ENCODE results near the gene TBR1.

The TBR1 gene

DNA sequence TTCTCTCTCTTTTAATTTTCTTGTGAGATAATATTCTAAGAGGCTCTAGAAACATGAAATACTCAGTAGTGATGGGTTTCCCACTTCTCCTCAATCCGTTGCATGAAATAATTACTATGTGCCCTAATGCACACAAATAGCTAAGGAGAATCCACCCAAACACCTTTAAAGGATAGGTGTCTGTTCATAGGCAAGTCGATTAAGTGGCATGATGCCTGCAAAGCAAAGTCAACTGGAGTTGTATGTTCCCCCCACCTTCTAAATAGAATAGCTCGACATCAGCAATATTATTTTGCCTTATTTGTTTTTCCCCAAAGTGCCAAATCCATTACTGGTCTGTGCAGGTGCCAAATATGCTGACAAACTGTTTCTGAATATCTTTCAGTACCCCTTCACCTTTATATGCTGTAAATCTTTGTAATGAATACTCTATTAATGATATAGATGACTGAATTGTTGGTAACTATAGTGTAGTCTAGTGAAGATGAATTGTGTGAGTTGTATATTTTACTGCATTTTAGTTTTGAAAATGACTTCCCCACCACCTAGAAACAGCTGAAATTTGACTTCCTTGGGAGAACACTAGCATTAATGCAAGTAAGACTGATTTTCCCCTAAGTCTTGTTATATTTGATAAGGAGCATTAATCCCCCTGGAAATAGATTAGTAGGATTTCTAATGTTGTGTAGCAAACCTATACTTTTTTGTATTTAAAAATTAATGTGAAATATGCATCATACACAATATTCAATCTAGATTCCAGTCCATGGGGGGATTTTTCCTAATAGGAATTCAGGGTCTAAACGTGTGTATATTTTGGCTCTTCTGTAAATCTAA, 9.0 kb downstream of the TBR1 start:
- H3K27me3 ChIP-seq (ENCODE audit: insufficient read depth, low read depth, severe bottlenecking) = no peaks in the 10 kb centered on the region

DNA sequence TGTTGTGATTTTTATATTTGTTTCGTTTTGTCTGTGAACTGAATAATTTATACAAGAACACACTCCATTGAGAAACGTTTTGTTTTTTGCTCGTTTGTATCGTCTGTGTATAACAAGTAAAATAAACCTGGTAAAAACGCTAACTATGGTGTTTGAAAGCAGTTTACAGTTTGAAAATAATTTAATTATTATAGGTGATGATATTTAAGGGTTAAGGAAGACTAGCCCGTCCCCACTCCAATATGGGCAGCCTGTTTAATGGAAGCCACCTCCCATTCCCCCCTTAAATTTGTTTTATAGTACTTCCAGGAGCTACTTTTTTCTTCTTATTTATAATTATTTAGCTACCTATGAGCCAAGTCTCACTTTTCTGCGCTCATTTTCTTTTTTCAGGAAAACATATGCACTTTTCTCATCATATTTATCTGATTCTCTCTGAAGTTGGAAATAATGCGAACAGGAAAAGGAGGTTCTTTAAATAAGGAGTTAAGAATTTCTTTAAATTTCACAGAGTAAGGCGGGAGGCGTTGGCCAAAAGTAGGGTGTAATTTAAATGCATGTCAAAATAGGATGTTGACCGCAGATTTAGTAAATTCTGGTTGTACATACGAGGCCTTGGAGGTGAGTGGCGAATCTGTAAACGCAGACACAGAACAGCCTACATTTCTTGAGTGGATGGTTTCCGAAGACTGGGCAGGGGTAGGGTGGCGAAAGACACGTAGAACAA, 9.8 kb downstream of the TBR1 start:
- no peak overlapping the region for H3K4me3 ChIP-seq (ENCODE audit: low read depth, low read length)
- no peak for DNase-seq
- H3K27me3 ChIP-seq (ENCODE audit: insufficient read depth, low read depth, severe bottlenecking) = no peaks in the 10 kb centered on the region
- H3K27ac ChIP-seq = no peak overlapping the region
- TF ChIP-seq, protein P1, sequence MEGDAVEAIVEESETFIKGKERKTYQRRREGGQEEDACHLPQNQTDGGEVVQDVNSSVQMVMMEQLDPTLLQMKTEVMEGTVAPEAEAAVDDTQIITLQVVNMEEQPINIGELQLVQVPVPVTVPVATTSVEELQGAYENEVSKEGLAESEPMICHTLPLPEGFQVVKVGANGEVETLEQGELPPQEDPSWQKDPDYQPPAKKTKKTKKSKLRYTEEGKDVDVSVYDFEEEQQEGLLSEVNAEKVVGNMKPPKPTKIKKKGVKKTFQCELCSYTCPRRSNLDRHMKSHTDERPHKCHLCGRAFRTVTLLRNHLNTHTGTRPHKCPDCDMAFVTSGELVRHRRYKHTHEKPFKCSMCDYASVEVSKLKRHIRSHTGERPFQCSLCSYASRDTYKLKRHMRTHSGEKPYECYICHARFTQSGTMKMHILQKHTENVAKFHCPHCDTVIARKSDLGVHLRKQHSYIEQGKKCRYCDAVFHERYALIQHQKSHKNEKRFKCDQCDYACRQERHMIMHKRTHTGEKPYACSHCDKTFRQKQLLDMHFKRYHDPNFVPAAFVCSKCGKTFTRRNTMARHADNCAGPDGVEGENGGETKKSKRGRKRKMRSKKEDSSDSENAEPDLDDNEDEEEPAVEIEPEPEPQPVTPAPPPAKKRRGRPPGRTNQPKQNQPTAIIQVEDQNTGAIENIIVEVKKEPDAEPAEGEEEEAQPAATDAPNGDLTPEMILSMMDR (IDR thresholded peaks at IDR 0.05; ENCODE audit: low read depth, low read length) = no peak
- H3K9me3 ChIP-seq (ENCODE audit: severe bottlenecking) = no peaks in the 10 kb centered on the region
- H3K36me3 ChIP-seq = no peaks in the 10 kb centered on the region

More for the DNA sequence above, 9.0 kb downstream of the TBR1 start:
- H3K36me3 ChIP-seq = no peaks in the 10 kb centered on the region
- no peak overlapping the region for H3K4me3 ChIP-seq (ENCODE audit: low read depth, low read length)
- no peak for DNase-seq
- TF ChIP-seq, protein P1 (IDR thresholded peaks at IDR 0.05; ENCODE audit: low read depth, low read length) = no peak
- H3K27ac ChIP-seq = no peak overlapping the region
- H3K9me3 ChIP-seq (ENCODE audit: severe bottlenecking) = no peaks in the 10 kb centered on the region

DNA sequence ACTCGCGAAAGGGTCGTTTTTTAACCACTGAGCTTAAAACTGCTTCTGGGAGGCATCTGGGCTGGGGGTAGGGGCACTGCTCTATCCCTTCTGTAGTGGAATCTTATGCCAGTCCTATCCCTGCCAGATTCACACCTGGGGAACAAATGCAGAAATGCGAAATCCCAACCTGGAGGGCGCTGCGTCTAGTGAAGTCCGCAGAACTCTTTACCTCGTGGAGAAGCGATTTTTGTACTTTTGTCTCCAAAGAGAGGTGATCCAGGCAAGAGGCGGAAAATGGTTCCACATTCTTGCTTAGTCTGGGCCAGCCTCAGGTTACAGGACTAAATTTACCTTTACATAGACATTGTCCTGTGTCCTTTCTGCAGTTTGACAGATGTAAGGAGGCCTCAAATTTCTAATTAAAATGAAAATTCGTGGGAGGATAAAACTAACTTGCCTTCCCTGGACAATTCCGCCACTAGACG, 10.4 kb downstream of the TBR1 start:
- no peaks in the 10 kb centered on the region for H3K27me3 ChIP-seq (ENCODE audit: insufficient read depth, low read depth, severe bottlenecking)
- H3K4me3 ChIP-seq (ENCODE audit: low read depth, low read length) = no peak overlapping the region
- H3K9me3 ChIP-seq (ENCODE audit: severe bottlenecking) = no peaks in the 10 kb centered on the region
- H3K36me3 ChIP-seq = no peaks in the 10 kb centered on the region
- TF ChIP-seq, protein P1 (IDR thresholded peaks at IDR 0.05; ENCODE audit: low read depth, low read length) = no peak
- H3K27ac ChIP-seq = no peak overlapping the region
- DNase-seq = no peak

DNA sequence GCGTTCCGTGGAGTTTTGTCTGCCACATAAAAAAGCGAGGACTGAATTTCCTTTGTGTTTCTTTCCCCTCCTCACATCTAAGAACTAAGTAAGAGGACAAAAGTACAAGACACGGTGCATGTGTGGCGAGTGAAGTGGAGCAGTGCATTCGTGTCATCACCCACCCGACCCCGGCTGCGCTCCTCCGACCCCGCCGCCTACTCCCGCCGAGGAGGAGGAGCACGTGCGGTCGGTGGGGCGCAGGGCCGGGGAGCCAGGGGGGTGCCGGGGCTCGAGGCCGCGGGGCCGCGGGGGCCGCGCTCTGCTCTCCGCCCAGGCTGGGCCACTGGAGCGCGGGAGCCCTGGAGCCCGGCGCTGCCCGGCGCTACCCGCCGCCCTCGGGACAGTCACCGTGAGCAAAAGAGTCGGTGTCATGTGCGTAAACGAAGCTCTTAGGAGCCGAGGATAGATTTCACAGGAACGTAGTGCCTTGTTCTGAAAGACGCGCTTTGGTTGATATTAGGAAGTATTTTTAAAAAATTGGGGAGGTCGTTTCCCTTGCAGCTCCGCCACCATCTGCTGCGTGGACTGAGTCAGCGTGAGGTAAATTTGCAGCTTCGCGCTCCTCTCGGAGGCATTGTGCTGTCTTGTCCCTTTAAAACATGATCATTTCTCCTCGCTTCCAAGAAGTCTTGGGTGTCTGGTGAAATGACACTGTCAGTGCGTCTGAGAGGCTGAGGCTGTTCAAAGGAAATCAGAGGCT, 11.0 kb downstream of the TBR1 start:
- no peak overlapping the region for H3K4me3 ChIP-seq (ENCODE audit: low read depth, low read length)
- H3K36me3 ChIP-seq = no peaks in the 10 kb centered on the region
- H3K9me3 ChIP-seq (ENCODE audit: severe bottlenecking) = no peaks in the 10 kb centered on the region
- H3K27me3 ChIP-seq (ENCODE audit: insufficient read depth, low read depth, severe bottlenecking) = no peaks in the 10 kb centered on the region
- no peak overlapping the region for H3K27ac ChIP-seq
- DNase-seq = no peak
- TF ChIP-seq, protein P1 (IDR thresholded peaks at IDR 0.05; ENCODE audit: low read depth, low read length) = no peak

DNA sequence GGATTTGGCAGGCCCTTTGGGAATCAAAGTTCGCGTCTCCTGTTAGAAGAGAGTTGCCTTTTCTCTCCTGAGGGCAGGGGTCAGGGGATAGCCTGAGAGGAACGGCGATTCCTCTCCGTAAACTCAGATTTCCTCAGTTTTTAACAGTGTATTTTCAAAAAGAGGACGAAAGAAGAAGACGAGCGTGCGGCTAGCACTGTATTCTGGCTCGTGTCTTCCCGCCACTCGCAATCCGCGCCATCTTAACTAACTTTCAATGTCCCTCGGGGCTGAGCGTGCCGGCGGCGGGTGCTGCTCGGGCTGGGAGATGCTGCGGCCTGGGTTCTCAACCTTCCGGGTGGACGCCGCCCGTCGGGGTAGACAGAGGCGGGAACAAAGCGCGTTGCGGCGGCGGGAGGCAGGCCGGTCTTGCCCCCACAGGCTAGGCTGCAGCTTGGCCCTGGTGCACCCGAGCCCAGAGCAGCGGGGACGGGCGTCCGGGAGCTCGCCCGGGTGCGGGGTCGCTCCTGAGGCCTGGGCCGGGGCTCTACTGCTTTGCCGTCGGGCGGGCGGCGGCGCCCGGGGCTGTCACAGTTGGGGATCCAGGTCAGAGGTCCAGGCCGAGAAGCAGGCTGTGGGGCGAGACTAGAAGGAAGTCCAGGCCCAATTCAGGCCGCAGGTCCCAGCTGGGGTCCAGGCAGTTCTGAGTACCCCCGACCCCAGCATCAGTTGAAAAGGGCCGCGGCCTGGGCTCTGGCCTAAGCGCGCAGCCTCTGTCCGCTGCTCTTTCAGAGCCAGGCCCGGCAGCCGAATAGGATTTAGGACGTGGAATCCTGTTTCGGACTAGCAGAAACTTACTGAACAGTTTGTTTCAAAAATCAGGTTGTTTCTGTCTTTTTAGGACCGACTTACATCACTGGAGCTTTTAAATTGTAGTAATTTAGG, 11.8 kb downstream of the TBR1 start:
- Histone ChIP-seq H3K4me3 (ENCODE audit: low read depth, low read length) (no peak overlapping the region), H3K36me3 (no peaks in the 10 kb centered on the region), H3K27me3 (ENCODE audit: insufficient read depth, low read depth, severe bottlenecking) (no peaks in the 10 kb centered on the region), H3K9me3 (ENCODE audit: severe bottlenecking) (no peaks in the 10 kb centered on the region), H3K27ac (no peak overlapping the region)
- TF ChIP-seq, protein P1 (IDR thresholded peaks at IDR 0.05; ENCODE audit: low read depth, low read length) = no peak
- no peak for DNase-seq
